K562 (cell line): Measurements from ENCODE around the gene EGR1. TPM values are rescaled to one million over a fixed set of nuclear protein-coding genes. Genes with fewer than 3 reads are reported as not detected.

Experiments
- CBX1 ChIP-seq: sonication (generic); IDR thresholded peaks from 2 replicates; pipeline ENCODE4 v1.6.1; 2016; ENCODE audit warnings: antibody characterized with exemption, low read depth, mild to moderate bottlenecking
- KLF1 ChIP-seq: fragments of 450-650 bp; IDR thresholded peaks from 2 replicates; pipeline ENCODE4 v1.6.1; 2016; ENCODE audit warnings: missing genetic modification characterization, missing compliant biosample characterization
- KLF13 ChIP-seq: fragments of 450-650 bp; IDR thresholded peaks from 2 replicates; pipeline ENCODE4 v1.6.1; 2016; ENCODE audit warnings: missing genetic modification characterization, low read depth, mild to moderate bottlenecking, missing compliant biosample characterization, moderate library complexity, borderline replicate concordance
- MTA3 ChIP-seq: fragments of 450-650 bp; formaldehyde crosslinking; IDR thresholded peaks from 2 replicates; pipeline ENCODE4 v1.6.1; 2017; ENCODE audit warnings: mild to moderate bottlenecking, borderline replicate concordance
- NFIX ChIP-seq: fragments of 250-450 bp; sonication (Bioruptor Pico); IDR thresholded peaks from 2 replicates; pipeline ENCODE4 v1.4.0; 2020; ENCODE audit warnings: low read depth, mild to moderate bottlenecking, moderate library complexity
- TRIM28 ChIP-seq: fragments of 450-650 bp; IDR thresholded peaks from 2 replicates; pipeline ENCODE4 v1.6.1; 2017
- ZNF140 ChIP-seq: fragments of 250-450 bp; sonication (Bioruptor Pico); IDR thresholded peaks from 2 replicates; pipeline ENCODE4 v1.8.0; 2021; ENCODE audit warnings: moderate library complexity, mild to moderate bottlenecking, inconsistent platforms
- ZNF551 ChIP-seq: fragments of 250-450 bp; sonication (Bioruptor Pico); IDR thresholded peaks from 2 replicates; pipeline ENCODE4 v1.5.0; 2021; ENCODE audit warnings: mild to moderate bottlenecking, moderate library complexity
- ZNF586 ChIP-seq: fragments of 450-650 bp; formaldehyde crosslinking; conservative IDR thresholded peaks from 2 replicates; pipeline ENCODE4 v1.4.0; 2020; ENCODE audit warnings: mild to moderate bottlenecking, moderate library complexity
- ZNF778 ChIP-seq: fragments of 450-650 bp; formaldehyde crosslinking; IDR thresholded peaks from 2 replicates; pipeline ENCODE4 v1.4.0; 2020; ENCODE audit warnings: mild to moderate bottlenecking, moderate library complexity
- polyA plus RNA-seq, 8 experiments: library from polyadenylated mRNA; depleted of rRNA in 4 of 8; stranded (reverse) in 5 of 8; unstranded in 3 of 8; fragments of >200 nt; fragmentation: Nextera tagmentation in 2 of 8; fragmentation: Illumina TruSeq in 1 of 8; extraction: Ambion mirVana in 2 of 8; extraction: Trizol in 1 of 8; gene quantifications; 2 replicates each; pipeline versions ENCODE4 v1.2.1 to v1.2.3, GENCODE V29; 2011 to 2014; ENCODE audit warnings: inconsistent platforms in 1 of 8, missing spikeins in 1 of 8
- total RNA-seq, 7 experiments: library from RNA; depleted of rRNA in 6 of 7; stranded (reverse); fragments of >200 nt in 6 of 7; fragmentation: Illumina TruSeq in 2 of 7; extraction: Trizol in 2 of 7; gene quantifications; 2 replicates each; pipeline versions ENCODE4 v1.2.1 to v1.2.3, GENCODE V29; 2011 to 2021; ENCODE audit warnings: low replicate concordance in 1 of 7
- TF ChIP-seq, protein P1 (sequence below), 3 experiments: fragments of 200-800 bp in 1 of 3; fragments of 250-450 bp in 1 of 3; fragments of 450-650 bp in 1 of 3; sonication (Bioruptor Pico) in 1 of 3; sonication (Bioruptor generic) in 1 of 3; formaldehyde crosslinking in 1 of 3; IDR thresholded peaks; 2 replicates each; pipeline versions ENCODE4 v1.6.1 to v1.8.0; 2016 to 2022; ENCODE audit warnings: mild to moderate bottlenecking in 2 of 3, missing genetic modification characterization in 2 of 3, missing compliant biosample characterization in 1 of 3, moderate library complexity in 1 of 3
- TF ChIP-seq, protein P2 (sequence below): fragments of 250-450 bp; sonication (Bioruptor Pico); IDR thresholded peaks from 2 replicates; pipeline ENCODE4 v1.5.0; 2022; ENCODE audit warnings: mild to moderate bottlenecking
- TF ChIP-seq, protein P3 (sequence below): sonication (generic); formaldehyde crosslinking; IDR thresholded peaks from 2 replicates; pipeline ENCODE4 v1.8.0; 2022; ENCODE audit warnings: mild to moderate bottlenecking, missing genetic modification reagents
- TF ChIP-seq, protein P4 (sequence below): fragments of 450-650 bp; IDR thresholded peaks from 2 replicates; pipeline ENCODE4 v1.6.1; 2017; ENCODE audit warnings: antibody characterized with exemption, mild to moderate bottlenecking
- TF ChIP-seq, protein P5 (sequence below): sonication (generic); formaldehyde crosslinking; IDR thresholded peaks from 2 replicates; pipeline ENCODE4 v1.8.1; 2022; ENCODE audit warnings: missing genetic modification reagents

The EGR1 gene
- total and polyA plus RNA-seq, 9 of the 15 experiments (the other 6 are each of a cell fraction or from before 2014, with no cell fraction given): 1.3 to 132 (median 21.5) TPM

DNA sequence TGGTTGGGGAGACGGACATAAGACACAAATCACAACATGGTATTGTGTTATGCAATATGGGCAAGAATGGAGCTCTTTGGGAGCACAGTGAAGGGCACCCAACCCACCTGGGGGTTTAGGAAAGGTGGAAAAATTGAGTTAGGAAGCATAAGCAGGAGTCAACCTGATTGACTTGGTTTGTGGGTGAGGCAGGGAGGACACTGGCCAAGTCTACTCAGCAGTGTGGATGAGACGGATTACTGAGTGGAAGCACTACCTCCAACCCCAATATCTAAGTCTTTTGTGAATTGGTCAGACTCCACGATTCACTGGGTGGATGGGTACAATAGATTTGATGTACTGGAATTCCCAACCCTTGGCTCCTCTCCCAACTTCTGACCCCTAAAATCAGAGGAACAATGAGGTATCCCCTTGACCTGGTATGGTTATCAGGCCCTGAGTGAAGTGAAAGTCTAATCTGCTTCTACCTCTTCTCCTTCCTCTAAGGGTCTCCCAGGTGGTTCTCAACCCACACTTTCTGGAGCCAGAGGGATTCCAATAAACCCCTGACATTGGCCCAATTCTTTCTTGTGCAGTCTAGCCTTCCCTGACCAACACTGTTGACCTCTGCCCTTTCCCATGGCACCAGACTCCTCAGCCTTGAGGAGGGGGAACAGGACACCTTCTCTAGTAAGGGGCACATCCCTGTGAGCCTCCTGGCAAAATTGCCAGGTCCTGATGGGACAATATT is 5.2 kb downstream of the EGR1 start (continued):
- TF ChIP-seq, protein P1, sequence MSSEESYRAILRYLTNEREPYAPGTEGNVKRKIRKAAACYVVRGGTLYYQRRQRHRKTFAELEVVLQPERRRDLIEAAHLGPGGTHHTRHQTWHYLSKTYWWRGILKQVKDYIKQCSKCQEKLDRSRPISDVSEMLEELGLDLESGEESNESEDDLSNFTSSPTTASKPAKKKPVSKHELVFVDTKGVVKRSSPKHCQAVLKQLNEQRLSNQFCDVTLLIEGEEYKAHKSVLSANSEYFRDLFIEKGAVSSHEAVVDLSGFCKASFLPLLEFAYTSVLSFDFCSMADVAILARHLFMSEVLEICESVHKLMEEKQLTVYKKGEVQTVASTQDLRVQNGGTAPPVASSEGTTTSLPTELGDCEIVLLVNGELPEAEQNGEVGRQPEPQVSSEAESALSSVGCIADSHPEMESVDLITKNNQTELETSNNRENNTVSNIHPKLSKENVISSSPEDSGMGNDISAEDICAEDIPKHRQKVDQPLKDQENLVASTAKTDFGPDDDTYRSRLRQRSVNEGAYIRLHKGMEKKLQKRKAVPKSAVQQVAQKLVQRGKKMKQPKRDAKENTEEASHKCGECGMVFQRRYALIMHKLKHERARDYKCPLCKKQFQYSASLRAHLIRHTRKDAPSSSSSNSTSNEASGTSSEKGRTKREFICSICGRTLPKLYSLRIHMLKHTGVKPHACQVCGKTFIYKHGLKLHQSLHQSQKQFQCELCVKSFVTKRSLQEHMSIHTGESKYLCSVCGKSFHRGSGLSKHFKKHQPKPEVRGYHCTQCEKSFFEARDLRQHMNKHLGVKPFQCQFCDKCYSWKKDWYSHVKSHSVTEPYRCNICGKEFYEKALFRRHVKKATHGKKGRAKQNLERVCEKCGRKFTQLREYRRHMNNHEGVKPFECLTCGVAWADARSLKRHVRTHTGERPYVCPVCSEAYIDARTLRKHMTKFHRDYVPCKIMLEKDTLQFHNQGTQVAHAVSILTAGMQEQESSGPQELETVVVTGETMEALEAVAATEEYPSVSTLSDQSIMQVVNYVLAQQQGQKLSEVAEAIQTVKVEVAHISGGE (CRISPR knock-in tag; IDR thresholded peaks at IDR 0.05): no peak
- TF ChIP-seq, protein P2, sequence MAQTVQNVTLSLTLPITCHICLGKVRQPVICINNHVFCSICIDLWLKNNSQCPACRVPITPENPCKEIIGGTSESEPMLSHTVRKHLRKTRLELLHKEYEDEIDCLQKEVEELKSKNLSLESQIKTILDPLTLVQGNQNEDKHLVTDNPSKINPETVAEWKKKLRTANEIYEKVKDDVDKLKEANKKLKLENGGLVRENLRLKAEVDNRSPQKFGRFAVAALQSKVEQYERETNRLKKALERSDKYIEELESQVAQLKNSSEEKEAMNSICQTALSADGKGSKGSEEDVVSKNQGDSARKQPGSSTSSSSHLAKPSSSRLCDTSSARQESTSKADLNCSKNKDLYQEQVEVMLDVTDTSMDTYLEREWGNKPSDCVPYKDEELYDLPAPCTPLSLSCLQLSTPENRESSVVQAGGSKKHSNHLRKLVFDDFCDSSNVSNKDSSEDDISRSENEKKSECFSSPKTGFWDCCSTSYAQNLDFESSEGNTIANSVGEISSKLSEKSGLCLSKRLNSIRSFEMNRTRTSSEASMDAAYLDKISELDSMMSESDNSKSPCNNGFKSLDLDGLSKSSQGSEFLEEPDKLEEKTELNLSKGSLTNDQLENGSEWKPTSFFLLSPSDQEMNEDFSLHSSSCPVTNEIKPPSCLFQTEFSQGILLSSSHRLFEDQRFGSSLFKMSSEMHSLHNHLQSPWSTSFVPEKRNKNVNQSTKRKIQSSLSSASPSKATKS (CRISPR knock-in tag): no peak
- TF ChIP-seq ZNF551 (CRISPR knock-in tag): no peak
- TF ChIP-seq MTA3: no peak; the same call in 1 of the 2 replicates
- TF ChIP-seq NFIX (CRISPR knock-in tag): no peak
- no peak for TF ChIP-seq CBX1
- no peak for TF ChIP-seq ZNF778 (CRISPR knock-in tag)
- no peak for TF ChIP-seq TRIM28
- no peak for TF ChIP-seq ZNF140 (CRISPR knock-in tag)
- TF ChIP-seq KLF13: no peak
- TF ChIP-seq, protein P3, sequence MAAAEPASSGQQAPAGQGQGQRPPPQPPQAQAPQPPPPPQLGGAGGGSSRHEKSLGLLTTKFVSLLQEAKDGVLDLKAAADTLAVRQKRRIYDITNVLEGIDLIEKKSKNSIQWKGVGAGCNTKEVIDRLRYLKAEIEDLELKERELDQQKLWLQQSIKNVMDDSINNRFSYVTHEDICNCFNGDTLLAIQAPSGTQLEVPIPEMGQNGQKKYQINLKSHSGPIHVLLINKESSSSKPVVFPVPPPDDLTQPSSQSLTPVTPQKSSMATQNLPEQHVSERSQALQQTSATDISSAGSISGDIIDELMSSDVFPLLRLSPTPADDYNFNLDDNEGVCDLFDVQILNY (CRISPR knock-in tag): no peak; the same call in 1 of the 2 replicates
- no peak for TF ChIP-seq KLF1 (tag)
- TF ChIP-seq ZNF586 (CRISPR knock-in tag): no peak
- TF ChIP-seq, protein P4, sequence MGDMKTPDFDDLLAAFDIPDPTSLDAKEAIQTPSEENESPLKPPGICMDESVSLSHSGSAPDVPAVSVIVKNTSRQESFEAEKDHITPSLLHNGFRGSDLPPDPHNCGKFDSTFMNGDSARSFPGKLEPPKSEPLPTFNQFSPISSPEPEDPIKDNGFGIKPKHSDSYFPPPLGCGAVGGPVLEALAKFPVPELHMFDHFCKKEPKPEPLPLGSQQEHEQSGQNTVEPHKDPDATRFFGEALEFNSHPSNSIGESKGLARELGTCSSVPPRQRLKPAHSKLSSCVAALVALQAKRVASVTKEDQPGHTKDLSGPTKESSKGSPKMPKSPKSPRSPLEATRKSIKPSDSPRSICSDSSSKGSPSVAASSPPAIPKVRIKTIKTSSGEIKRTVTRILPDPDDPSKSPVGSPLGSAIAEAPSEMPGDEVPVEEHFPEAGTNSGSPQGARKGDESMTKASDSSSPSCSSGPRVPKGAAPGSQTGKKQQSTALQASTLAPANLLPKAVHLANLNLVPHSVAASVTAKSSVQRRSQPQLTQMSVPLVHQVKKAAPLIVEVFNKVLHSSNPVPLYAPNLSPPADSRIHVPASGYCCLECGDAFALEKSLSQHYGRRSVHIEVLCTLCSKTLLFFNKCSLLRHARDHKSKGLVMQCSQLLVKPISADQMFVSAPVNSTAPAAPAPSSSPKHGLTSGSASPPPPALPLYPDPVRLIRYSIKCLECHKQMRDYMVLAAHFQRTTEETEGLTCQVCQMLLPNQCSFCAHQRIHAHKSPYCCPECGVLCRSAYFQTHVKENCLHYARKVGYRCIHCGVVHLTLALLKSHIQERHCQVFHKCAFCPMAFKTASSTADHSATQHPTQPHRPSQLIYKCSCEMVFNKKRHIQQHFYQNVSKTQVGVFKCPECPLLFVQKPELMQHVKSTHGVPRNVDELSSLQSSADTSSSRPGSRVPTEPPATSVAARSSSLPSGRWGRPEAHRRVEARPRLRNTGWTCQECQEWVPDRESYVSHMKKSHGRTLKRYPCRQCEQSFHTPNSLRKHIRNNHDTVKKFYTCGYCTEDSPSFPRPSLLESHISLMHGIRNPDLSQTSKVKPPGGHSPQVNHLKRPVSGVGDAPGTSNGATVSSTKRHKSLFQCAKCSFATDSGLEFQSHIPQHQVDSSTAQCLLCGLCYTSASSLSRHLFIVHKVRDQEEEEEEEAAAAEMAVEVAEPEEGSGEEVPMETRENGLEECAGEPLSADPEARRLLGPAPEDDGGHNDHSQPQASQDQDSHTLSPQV: no peak
- TF ChIP-seq, protein P5, sequence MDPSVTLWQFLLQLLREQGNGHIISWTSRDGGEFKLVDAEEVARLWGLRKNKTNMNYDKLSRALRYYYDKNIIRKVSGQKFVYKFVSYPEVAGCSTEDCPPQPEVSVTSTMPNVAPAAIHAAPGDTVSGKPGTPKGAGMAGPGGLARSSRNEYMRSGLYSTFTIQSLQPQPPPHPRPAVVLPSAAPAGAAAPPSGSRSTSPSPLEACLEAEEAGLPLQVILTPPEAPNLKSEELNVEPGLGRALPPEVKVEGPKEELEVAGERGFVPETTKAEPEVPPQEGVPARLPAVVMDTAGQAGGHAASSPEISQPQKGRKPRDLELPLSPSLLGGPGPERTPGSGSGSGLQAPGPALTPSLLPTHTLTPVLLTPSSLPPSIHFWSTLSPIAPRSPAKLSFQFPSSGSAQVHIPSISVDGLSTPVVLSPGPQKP (CRISPR knock-in tag): no peak
